Measurements from ENCODE around the gene SNRPF. TPM values are rescaled to one million over a fixed set of nuclear protein-coding genes. Genes with fewer than 3 reads are reported as not detected.
"Not testable (repeated sequence)": the region's sequence is repeated elsewhere in the genome, so short reads cannot be mapped to it uniquely, and the experiment has no call there.

SNRPF gene
- total RNA-seq = 10 to 100 TPM in 3 of 6 experiments, 1 to 10 TPM in 3; 5.8 to 10.4 (median 8.5) TPM
- long read RNA-seq, transcript SNRPF-201 (4 exons, 1,389 nt) = major isoform, 14 of 15 reads
- long read RNA-seq, partial matches to known transcripts = 0 of 15 reads
- long read RNA-seq, other reads (novel, unspliced or antisense) = 0 of 15 reads

- no peaks in the 10 kb centered on the region for H3K9me3 ChIP-seq
- peaks cover 0 to 11% (median under 1%) of the 10 kb centered on the region in 4 donors for H3K36me3 ChIP-seq
- intact Hi-C loops (cut with DNase I) = no loop called here
- peak in 2 of 4 donors; percentile 11 to 18 for TF ChIP-seq CTCF (IDR thresholded peaks at IDR 0.05)
- peak; percentile 56 for TF ChIP-seq POLR2A (IDR thresholded peaks at IDR 0.05)
- H3K27ac ChIP-seq = peak within 1 kb of the TSS; percentile 59 to 76 (median 75)
- under 1% methylated on average over 39 of the region's 54 CpGs for WGBS (ENCODE audit: insufficient coverage, low coverage, low lambda C conversion rate, missing lambda C conversion rate)
- H3K4me3 ChIP-seq = peak within 1 kb of the TSS; percentile 56 to 88 (median 77)
- DNase-seq (peak; percentile 91 to 95 (median 94)), ATAC-seq (peak; percentile 97 to 99 (median 98))
- H3K4me1 ChIP-seq = peaks cover 0 to 22% (median 5%) of the 10 kb centered on the region in 4 donors
- H3K27me3 ChIP-seq = no peaks in the 10 kb centered on the region
Observed at GRCh38 chr12:95858451-95859343, at the start of gene SNRPF. Gene SNRPF, plus strand, starts transcription at chr12:95858952. Its CDS starts 122 bp downstream, at chr12:95859074.

GRCh38 chr12:95809000-95809680 lies 49.6 kb upstream of the SNRPF start:
- intact Hi-C loops (cut with DNase I) = no loop called here
- TF ChIP-seq POLR2A (IDR thresholded peaks at IDR 0.05) = no peak
- no peak for TF ChIP-seq CTCF (IDR thresholded peaks at IDR 0.05)
- Histone ChIP-seq H3K36me3 (no peaks in the 10 kb centered on the region), H3K9me3 (no peaks in the 10 kb centered on the region), H3K4me3 (no peak overlapping the region), H3K4me1 (peaks cover 0 to 13% (median 0%) of the 10 kb centered on the region in 4 donors), H3K27ac (no peak overlapping the region), H3K27me3 (no peaks in the 10 kb centered on the region)
- DNase-seq (no peak), ATAC-seq (no peak)
- 85% methylated on average over 7 of the region's 7 CpGs for WGBS (ENCODE audit: insufficient coverage, low coverage, low lambda C conversion rate, missing lambda C conversion rate)

GRCh38 chr12:95810411-95810810 lies 48.3 kb upstream of the SNRPF start:
- ATAC-seq (no peak), DNase-seq (no peak)
- Histone ChIP-seq H3K36me3 (no peaks in the 10 kb centered on the region), H3K4me3 (no peak overlapping the region), H3K4me1 (peaks cover 0 to 10% (median 0%) of the 10 kb centered on the region in 4 donors), H3K9me3 (no peaks in the 10 kb centered on the region), H3K27me3 (no peaks in the 10 kb centered on the region), H3K27ac (no peak overlapping the region)
- TF ChIP-seq POLR2A (IDR thresholded peaks at IDR 0.05) (no peak), CTCF (IDR thresholded peaks at IDR 0.05) (no peak)
- intact Hi-C loops (cut with DNase I) = loop anchor here in 1 of 2 donors (10.0 kb wide), 1 partner anchor 226 kb away; no protein-coding TSS in a partner anchor
- 58% methylated on average over 2 of the region's 2 CpGs for WGBS (ENCODE audit: insufficient coverage, low coverage, low lambda C conversion rate, missing lambda C conversion rate)

GRCh38 chr12:95812155-95812554 lies 46.6 kb upstream of the SNRPF start:
- H3K27me3 ChIP-seq, H3K27ac ChIP-seq, H3K9me3 ChIP-seq, H3K36me3 ChIP-seq, H3K4me1 ChIP-seq, DNase-seq, ATAC-seq, H3K4me3 ChIP-seq: not testable (repeated sequence)
- 82% methylated on average over 1 of the region's 4 CpGs for WGBS (ENCODE audit: insufficient coverage, low coverage, low lambda C conversion rate, missing lambda C conversion rate)
- intact Hi-C loops (cut with DNase I) = loop anchor here in 1 of 2 donors (10.0 kb wide), 1 partner anchor 227 kb away; no protein-coding TSS in a partner anchor

Data from right lobe of liver (tissue), 6 donors.